HL-60 (cell line): Measurements from ENCODE around the gene TMEM63C.

ENCODE experiments used
- DNase-seq, 2 experiments: peaks; one replicate each; pipeline ENCODE4 v3.0.0-alpha.2; 2010 to 2020; ENCODE audit warnings: low read depth in 1 of 2, low spot score in 1 of 2
- H3K27ac ChIP-seq: fragments of 250-450 bp; sonication (Bioruptor Pico); replicated peaks from 2 replicates; pipeline ENCODE4 v1.5.1; 2020; ENCODE audit warnings: mild to moderate bottlenecking, moderate library complexity
- H3K27me3 ChIP-seq: fragments of 250-450 bp; sonication (Bioruptor Pico); 2 replicates; pipeline ENCODE4 v1.5.1; 2021; ENCODE audit warnings: mild to moderate bottlenecking, moderate library complexity; ENCODE audit not compliant: insufficient read depth, poor library complexity, severe bottlenecking
- H3K4me3 ChIP-seq: replicated peaks from 2 replicates; pipeline ENCODE4 v1.5.1; 2011; ENCODE audit warnings: mild to moderate bottlenecking, control low read depth, low read length; ENCODE audit not compliant: insufficient read depth
- GABPA ChIP-seq: IDR thresholded peaks from 2 replicates; pipeline ENCODE4 v1.6.1; 2012; ENCODE audit warnings: low read depth
- POLR2AphosphoS5 ChIP-seq: IDR thresholded peaks from 2 replicates; pipeline ENCODE4 v1.6.1; 2012; ENCODE audit warnings: low read depth
- SPI1 ChIP-seq: IDR thresholded peaks from 2 replicates; pipeline ENCODE4 v1.6.1; 2012; ENCODE audit warnings: low read depth, mild to moderate bottlenecking, borderline replicate concordance
- TF ChIP-seq, protein P1 (sequence below): IDR thresholded peaks from one replicate; pipeline ENCODE4 v1.5.1; 2011; ENCODE audit warnings: low read length, control low read depth, inconsistent platforms; ENCODE audit not compliant: insufficient read depth
- TF ChIP-seq, protein P2 (sequence below): IDR thresholded peaks from 2 replicates; pipeline ENCODE4 v1.6.1; 2012; ENCODE audit warnings: low read depth; ENCODE audit not compliant: insufficient replicate concordance

The TMEM63C gene

DNA sequence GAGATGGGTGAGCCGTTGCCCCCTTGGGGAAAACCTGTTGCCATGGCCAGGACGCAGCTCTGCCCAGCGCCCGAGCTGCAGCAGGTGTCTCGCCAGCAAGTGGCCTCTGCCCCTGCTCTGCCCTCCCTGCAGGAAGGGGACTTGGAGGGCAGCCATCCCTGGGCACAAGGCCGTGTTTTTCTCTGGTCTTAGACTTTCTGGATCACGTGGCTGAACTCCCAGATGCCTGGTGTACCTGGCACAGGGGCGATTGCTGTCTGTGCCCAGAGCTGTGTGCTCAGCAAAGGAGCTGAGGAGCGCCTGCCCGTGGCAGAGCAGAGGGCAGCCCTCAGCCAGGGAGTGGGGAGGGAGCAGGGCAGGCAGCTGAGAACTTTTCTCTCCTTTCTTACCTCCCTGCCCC, 38.0 kb downstream of the TMEM63C start:
- DNase-seq, result no peak
- Histone ChIP-seq H3K27ac (no peak overlapping the region), H3K27me3 (no peaks in the 10 kb centered on the region), H3K4me3 (no peak overlapping the region)
- TF ChIP-seq, protein P1, sequence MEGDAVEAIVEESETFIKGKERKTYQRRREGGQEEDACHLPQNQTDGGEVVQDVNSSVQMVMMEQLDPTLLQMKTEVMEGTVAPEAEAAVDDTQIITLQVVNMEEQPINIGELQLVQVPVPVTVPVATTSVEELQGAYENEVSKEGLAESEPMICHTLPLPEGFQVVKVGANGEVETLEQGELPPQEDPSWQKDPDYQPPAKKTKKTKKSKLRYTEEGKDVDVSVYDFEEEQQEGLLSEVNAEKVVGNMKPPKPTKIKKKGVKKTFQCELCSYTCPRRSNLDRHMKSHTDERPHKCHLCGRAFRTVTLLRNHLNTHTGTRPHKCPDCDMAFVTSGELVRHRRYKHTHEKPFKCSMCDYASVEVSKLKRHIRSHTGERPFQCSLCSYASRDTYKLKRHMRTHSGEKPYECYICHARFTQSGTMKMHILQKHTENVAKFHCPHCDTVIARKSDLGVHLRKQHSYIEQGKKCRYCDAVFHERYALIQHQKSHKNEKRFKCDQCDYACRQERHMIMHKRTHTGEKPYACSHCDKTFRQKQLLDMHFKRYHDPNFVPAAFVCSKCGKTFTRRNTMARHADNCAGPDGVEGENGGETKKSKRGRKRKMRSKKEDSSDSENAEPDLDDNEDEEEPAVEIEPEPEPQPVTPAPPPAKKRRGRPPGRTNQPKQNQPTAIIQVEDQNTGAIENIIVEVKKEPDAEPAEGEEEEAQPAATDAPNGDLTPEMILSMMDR, result no peak
- TF ChIP-seq SPI1 (no peak), POLR2AphosphoS5 (no peak), GABPA (no peak)
- TF ChIP-seq, protein P2, sequence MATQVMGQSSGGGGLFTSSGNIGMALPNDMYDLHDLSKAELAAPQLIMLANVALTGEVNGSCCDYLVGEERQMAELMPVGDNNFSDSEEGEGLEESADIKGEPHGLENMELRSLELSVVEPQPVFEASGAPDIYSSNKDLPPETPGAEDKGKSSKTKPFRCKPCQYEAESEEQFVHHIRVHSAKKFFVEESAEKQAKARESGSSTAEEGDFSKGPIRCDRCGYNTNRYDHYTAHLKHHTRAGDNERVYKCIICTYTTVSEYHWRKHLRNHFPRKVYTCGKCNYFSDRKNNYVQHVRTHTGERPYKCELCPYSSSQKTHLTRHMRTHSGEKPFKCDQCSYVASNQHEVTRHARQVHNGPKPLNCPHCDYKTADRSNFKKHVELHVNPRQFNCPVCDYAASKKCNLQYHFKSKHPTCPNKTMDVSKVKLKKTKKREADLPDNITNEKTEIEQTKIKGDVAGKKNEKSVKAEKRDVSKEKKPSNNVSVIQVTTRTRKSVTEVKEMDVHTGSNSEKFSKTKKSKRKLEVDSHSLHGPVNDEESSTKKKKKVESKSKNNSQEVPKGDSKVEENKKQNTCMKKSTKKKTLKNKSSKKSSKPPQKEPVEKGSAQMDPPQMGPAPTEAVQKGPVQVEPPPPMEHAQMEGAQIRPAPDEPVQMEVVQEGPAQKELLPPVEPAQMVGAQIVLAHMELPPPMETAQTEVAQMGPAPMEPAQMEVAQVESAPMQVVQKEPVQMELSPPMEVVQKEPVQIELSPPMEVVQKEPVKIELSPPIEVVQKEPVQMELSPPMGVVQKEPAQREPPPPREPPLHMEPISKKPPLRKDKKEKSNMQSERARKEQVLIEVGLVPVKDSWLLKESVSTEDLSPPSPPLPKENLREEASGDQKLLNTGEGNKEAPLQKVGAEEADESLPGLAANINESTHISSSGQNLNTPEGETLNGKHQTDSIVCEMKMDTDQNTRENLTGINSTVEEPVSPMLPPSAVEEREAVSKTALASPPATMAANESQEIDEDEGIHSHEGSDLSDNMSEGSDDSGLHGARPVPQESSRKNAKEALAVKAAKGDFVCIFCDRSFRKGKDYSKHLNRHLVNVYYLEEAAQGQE, result no peak

DNA sequence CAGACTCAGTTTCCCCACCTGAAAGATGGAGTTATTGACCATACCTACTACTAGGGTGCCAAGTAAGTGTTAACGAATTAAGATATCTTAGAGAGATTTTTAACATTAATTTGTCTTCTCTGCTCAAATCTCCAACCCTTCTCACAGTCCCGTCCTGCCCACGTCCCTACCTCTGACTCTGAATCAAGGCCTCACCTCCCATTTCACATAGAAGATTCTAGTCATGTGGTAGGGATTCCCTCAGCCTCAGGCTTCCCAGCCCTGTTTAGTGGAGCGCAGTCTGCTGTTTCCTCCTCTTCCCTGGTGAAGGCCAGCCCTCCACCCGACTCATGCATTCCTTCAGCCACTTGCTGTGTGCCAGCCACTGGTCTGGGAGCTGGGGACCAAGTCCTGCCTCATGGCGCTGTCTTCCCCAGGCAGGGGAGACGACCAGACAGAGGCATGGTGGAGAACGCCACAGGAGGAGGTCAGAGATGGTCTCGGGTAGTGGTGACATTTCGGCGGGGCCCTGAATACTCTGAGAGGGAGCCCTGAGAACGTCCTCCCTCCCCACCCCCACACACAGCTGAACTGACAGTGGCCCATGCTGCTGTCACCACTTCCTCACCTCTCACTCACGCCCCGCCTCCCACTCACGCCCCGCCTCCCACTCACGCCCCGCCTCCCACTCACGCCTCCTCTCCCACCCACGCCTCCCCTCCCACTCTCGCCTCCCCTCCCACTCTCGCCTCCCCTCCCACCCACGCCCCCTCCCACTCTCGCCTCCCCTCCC, 38.8 kb downstream of the TMEM63C start:
- Histone ChIP-seq H3K4me3 (no peak overlapping the region), H3K27me3 (no peaks in the 10 kb centered on the region), H3K27ac (no peak overlapping the region)
- DNase-seq, result peak in 1 of 2 experiments; percentile 15
- TF ChIP-seq, protein P2, result no peak
- no peak for TF ChIP-seq GABPA
- TF ChIP-seq, protein P1, result no peak
- TF ChIP-seq SPI1, result no peak
- no peak for TF ChIP-seq POLR2AphosphoS5

DNA sequence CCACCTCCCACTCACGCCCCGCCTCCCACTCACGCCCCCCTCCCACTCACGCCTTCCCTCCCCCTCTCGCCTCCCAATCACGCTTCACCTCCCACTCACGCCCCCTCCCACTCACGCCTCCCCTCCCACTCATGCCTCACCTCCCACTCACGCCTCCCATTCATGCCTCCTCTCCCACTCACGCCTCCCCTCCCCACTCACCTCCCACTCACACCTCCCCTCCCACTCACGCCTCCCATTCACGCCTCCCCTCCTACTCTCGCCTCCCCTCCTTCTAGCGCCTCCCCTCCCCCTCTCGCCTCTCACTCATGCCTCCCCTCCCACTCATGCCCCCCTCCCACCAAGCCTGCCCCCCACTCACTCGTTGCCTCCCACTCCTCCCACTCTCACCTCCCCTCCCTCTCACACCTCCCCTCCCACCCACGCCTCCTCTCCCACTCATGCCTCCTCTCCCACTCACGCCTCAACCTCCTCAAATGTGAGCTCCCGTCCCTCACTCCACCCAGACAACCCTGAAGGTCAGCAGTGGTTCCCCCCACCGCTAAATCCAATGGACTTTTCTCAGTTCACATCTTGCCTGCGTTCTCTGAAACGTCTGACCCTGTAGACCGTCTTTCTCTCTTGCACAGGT, 39.8 kb downstream of the TMEM63C start:
- TF ChIP-seq, protein P2, result no peak
- no peak for TF ChIP-seq GABPA
- no peak for TF ChIP-seq SPI1
- TF ChIP-seq, protein P1, result no peak
- no peak for TF ChIP-seq POLR2AphosphoS5
- no peaks in the 10 kb centered on the region for H3K27me3 ChIP-seq
- no peak for DNase-seq
- H3K27ac ChIP-seq, result no peak overlapping the region
- no peak overlapping the region for H3K4me3 ChIP-seq
